ENCODE measurements around the gene NEUROD1.

DNA sequence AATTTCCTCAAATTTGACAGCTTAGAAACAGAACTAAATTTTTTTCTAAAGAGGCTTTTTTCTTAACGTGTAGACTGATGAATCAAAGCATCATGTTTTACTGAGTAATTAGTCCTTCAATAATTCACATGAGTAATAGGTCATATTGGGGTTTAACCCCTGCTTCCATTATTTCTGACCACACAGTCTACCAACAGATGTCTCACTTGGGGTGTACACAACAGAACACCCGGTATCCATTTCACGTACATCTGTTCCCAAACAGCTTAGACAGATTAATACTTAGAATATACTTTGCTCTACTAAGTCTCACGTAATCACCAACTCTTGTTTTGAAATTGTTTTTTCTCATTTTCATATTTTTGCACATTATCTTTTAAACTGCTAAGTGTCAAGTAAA, 38.2 kb downstream of the NEUROD1 start:
- TF ChIP-seq FOXJ3 (CRISPR knock-in tag; IDR thresholded peaks at IDR 0.05): no peak
- no peak for TF ChIP-seq ZNF589 (CRISPR knock-in tag; IDR thresholded peaks at IDR 0.05; ENCODE audit: low read depth)
- no peak for TF ChIP-seq HDAC6 (IDR thresholded peaks at IDR 0.05; ENCODE audit: low read depth, low read length)
